Testis (tissue), 2 donors: Measurements from ENCODE around the gene APOC3.

Experiments
- POLR2A ChIP-seq: fragments of 450-650 bp; IDR thresholded peaks from one replicate; pipeline ENCODE4 v1.6.1; 2017; ENCODE audit warnings: antibody characterized with exemption, mild to moderate bottlenecking, moderate library complexity
- TF ChIP-seq, protein P1 (sequence below), 3 experiments: fragments of 450-650 bp in 2 of 3; fragments of 200-600 bp in 1 of 3; sonication (generic) in 1 of 3; IDR thresholded peaks; one replicate each; pipeline ENCODE4 v1.5.1; 2016 to 2019; ENCODE audit warnings: antibody characterized with exemption in 3 of 3, mild to moderate bottlenecking in 2 of 3, moderate library complexity in 1 of 3

DNA sequence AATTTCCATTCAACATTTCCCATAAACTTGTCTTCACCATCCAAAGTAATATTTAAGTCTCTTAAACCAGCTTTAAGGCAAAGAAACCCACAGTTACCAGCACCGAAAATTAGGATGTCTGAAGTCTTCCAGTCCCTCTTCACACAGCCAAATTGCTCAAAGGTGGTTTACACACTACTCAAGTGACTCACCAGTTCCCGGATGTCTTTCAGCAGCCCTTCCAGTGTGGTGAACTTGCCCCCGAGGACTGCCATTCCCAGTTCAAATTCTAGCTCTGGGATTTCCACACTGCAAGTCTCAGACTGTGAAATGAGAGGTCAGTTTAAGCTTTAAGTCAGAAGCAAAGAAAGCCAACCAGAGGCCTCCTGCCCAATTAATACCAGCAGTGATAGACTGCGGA, 47.0 kb upstream of the APOC3 start:
- TF ChIP-seq, protein P1, sequence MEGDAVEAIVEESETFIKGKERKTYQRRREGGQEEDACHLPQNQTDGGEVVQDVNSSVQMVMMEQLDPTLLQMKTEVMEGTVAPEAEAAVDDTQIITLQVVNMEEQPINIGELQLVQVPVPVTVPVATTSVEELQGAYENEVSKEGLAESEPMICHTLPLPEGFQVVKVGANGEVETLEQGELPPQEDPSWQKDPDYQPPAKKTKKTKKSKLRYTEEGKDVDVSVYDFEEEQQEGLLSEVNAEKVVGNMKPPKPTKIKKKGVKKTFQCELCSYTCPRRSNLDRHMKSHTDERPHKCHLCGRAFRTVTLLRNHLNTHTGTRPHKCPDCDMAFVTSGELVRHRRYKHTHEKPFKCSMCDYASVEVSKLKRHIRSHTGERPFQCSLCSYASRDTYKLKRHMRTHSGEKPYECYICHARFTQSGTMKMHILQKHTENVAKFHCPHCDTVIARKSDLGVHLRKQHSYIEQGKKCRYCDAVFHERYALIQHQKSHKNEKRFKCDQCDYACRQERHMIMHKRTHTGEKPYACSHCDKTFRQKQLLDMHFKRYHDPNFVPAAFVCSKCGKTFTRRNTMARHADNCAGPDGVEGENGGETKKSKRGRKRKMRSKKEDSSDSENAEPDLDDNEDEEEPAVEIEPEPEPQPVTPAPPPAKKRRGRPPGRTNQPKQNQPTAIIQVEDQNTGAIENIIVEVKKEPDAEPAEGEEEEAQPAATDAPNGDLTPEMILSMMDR (IDR thresholded peaks at IDR 0.05): no peak
- TF ChIP-seq POLR2A: no peak
